ENCODE data around the gene THAP7.
A peak's percentile ranks its signal among the peaks of the same experiment; 100 is the strongest.
"Not testable (repeated sequence)": the region's sequence is repeated elsewhere in the genome, so short reads cannot be mapped to it uniquely, and the experiment has no call there.

Gene THAP7

DNA sequence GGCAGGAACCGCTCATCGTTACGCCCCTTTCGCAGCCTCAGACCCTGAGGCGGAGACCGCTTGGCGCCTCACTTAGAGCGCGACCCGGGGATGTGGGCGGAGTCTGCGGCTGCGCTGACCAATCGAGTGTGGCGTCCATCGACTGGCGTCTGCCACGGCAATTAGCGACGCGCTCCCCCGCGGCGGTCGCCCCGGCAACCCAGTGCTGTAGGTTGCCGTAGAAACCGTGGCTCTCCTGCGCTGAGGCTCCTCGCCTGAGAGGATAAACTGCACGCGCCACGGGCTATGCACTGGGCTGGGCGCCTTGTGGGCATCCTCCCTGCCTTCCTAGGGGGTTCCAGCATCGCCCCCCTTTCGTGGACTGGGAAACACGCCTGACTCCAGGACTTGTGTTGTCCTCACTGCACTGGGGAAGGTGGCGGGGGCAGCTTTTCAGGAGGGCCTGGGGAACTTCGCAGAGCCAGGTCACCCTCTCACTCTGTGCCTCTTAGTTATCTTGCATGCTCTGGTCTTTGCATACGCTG, 12.3 kb upstream of the THAP7 start:
- peak overlapping the region; percentile 79 for H3K9ac ChIP-seq (ENCODE audit: insufficient read length, low read depth)
- H3K4me1 ChIP-seq (ENCODE audit: insufficient read depth, insufficient read length) = peaks cover 6% of the 10 kb centered on the region
- peaks cover 7% of the 10 kb centered on the region for H3K27me3 ChIP-seq (ENCODE audit: insufficient read depth, insufficient read length)
- peak overlapping the region; percentile 62 for H3K4me3 ChIP-seq (ENCODE audit: insufficient read length, low read depth)
- no peak for TF ChIP-seq ZNF274 (IDR thresholded peaks at IDR 0.05; ENCODE audit: low read depth, low read length)
- no peak for TF ChIP-seq YY1 (IDR thresholded peaks at IDR 0.05; ENCODE audit: insufficient read depth, insufficient read length)
- no peak for TF ChIP-seq SUZ12 (IDR thresholded peaks at IDR 0.05; ENCODE audit: extremely low read depth, insufficient read depth, insufficient read length)
- no peaks in the 10 kb centered on the region; the same call in 1 of the 2 replicates for H3K9me3 ChIP-seq (ENCODE audit: insufficient read depth, low read length)
- H3K36me3 ChIP-seq (ENCODE audit: insufficient read depth, insufficient read length, low read length) = no peaks in the 10 kb centered on the region
- DNase-seq (ENCODE audit: low read depth, low spot score) = peak; percentile 89

DNA sequence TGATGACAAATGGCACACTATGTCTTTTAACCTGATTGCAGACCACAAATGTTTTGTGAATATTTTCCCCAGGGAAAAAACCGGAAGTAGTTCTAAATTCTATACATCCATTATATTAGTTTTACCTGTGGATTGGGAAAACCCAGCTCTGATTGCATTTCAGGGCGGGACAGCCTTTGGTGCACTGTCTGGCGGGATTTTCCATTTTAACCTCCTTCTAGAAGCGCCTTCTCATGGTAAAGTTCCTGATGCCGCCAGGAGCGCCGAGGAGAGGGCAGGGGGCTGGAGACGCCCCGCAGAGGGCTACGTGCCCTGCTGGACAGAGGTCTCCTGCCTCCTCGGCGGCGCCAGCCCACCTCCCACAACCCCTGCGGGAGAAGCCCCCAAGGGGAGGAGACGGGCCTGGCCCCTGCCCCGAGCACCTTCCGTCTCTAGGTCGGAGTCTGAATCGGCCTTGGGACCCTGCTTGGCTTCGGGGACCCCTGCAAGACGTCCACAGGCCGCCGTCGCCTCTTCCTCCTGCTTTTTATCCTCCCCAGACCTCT, 11.8 kb upstream of the THAP7 start:
- peaks cover 6% of the 10 kb centered on the region for H3K4me1 ChIP-seq (ENCODE audit: insufficient read depth, insufficient read length)
- peaks cover 7% of the 10 kb centered on the region for H3K27me3 ChIP-seq (ENCODE audit: insufficient read depth, insufficient read length)
- H3K4me3 ChIP-seq (ENCODE audit: insufficient read length, low read depth) = peak overlapping the region; percentile 62
- no peak for DNase-seq (ENCODE audit: low read depth, low spot score)
- peak overlapping the region; percentile 79 for H3K9ac ChIP-seq (ENCODE audit: insufficient read length, low read depth)
- no peaks in the 10 kb centered on the region for H3K36me3 ChIP-seq (ENCODE audit: insufficient read depth, insufficient read length, low read length)
- TF ChIP-seq YY1 (IDR thresholded peaks at IDR 0.05; ENCODE audit: insufficient read depth, insufficient read length) = no peak
- no peak for TF ChIP-seq ZNF274 (IDR thresholded peaks at IDR 0.05; ENCODE audit: low read depth, low read length)
- TF ChIP-seq SUZ12 (IDR thresholded peaks at IDR 0.05; ENCODE audit: extremely low read depth, insufficient read depth, insufficient read length) = no peak
- no peaks in the 10 kb centered on the region for H3K9me3 ChIP-seq (ENCODE audit: insufficient read depth, low read length)

DNA sequence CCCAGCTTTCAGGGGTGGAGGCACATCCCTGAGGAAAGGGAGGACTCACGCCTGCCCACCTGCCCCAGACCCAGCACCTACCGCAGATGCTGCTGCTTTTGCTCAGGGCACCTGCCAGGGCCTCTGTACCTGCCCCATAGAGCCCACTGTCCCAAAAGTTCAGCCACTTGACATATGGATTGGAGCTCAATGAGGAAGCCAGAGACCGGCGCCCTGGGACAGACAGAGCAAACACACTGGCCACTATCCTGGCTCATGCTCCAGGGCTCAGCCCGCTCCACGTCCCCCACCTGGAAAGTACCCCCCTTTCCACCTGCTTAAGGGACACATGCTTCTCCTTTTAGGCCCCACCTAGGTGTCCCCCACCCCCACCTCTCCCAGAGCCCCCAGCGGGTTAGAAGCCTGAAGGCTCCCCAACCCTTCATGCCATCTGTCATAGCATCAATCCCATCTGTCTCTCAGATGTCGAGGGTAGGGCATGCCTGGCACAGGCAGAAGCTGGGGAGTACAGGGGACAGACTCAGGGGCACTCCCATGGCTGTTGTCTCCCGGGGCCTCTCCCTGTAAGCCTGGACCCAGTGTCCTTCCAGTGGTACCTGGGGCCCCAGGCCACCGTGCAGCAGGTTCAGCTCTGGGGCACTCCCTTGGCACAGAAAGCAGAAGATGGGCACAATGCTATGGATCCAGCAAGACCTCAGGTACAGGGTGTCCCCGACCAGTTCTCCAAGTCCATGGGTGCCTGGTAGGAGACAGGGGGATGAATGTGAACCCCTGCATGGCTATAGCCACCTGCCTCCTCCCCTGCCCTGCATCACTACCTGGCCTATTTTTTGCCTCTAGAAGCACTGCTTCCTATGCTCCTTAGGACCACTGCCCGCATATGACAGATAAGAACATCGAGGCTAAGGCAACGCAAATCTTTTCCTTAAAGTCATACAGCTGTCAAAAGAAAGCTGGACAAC, 10.8 kb upstream of the THAP7 start:
- no peak overlapping the region for H3K4me3 ChIP-seq (ENCODE audit: insufficient read length, low read depth)
- no peak overlapping the region for H3K9ac ChIP-seq (ENCODE audit: insufficient read length, low read depth)
- TF ChIP-seq YY1 (IDR thresholded peaks at IDR 0.05; ENCODE audit: insufficient read depth, insufficient read length) (no peak), SUZ12 (IDR thresholded peaks at IDR 0.05; ENCODE audit: extremely low read depth, insufficient read depth, insufficient read length) (no peak), ZNF274 (IDR thresholded peaks at IDR 0.05; ENCODE audit: low read depth, low read length) (no peak)
- H3K9me3 ChIP-seq (ENCODE audit: insufficient read depth, low read length) = no peaks in the 10 kb centered on the region
- peaks cover 7% of the 10 kb centered on the region for H3K27me3 ChIP-seq (ENCODE audit: insufficient read depth, insufficient read length)
- DNase-seq (ENCODE audit: low read depth, low spot score) = no peak
- H3K4me1 ChIP-seq (ENCODE audit: insufficient read depth, insufficient read length) = peaks cover 6% of the 10 kb centered on the region
- H3K36me3 ChIP-seq (ENCODE audit: insufficient read depth, insufficient read length, low read length) = no peaks in the 10 kb centered on the region

DNA sequence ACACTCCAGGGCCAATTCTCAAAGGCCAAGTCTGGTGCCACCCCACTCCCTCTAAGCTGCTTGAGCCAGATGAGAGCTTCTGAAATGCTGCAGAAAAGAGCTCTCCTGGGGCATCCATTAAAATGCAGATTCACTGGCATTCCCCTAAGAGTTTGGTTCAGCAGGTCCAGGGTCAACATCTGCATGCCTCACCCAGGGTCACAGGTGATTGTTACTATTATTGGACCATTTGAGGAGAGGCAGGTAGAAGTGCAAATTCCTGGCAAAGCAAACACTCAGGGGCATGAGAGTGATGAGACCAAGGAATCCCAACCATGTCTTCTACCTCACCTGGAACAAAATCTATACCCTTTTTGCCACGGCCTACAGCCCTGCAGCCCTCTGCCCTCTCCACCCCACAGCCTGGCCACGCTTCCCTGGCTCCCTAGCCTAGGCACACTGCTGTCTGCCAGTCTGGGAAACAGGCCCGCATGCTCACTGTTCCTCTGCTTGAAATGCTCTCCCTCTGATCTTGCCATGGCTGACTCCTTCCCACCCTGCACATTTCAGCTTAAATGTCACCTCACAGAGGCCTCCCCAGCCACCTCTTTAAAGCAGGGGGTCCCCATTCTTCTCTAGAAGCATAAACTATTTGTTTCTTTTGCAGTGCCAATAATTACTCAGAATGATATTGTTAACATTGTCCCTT, 8.7 kb upstream of the THAP7 start:
- no peaks in the 10 kb centered on the region for H3K4me1 ChIP-seq (ENCODE audit: insufficient read depth, insufficient read length)
- no peak overlapping the region for H3K4me3 ChIP-seq (ENCODE audit: insufficient read length, low read depth)
- DNase-seq (ENCODE audit: low read depth, low spot score) = no peak
- H3K36me3 ChIP-seq (ENCODE audit: insufficient read depth, insufficient read length, low read length) = no peaks in the 10 kb centered on the region
- H3K9me3 ChIP-seq (ENCODE audit: insufficient read depth, low read length) = no peaks in the 10 kb centered on the region
- peaks cover 7% of the 10 kb centered on the region for H3K27me3 ChIP-seq (ENCODE audit: insufficient read depth, insufficient read length)
- no peak overlapping the region for H3K9ac ChIP-seq (ENCODE audit: insufficient read length, low read depth)
- no peak for TF ChIP-seq YY1 (IDR thresholded peaks at IDR 0.05; ENCODE audit: insufficient read depth, insufficient read length)
- TF ChIP-seq SUZ12 (IDR thresholded peaks at IDR 0.05; ENCODE audit: extremely low read depth, insufficient read depth, insufficient read length) = no peak
- TF ChIP-seq ZNF274 (IDR thresholded peaks at IDR 0.05; ENCODE audit: low read depth, low read length) = no peak

DNA sequence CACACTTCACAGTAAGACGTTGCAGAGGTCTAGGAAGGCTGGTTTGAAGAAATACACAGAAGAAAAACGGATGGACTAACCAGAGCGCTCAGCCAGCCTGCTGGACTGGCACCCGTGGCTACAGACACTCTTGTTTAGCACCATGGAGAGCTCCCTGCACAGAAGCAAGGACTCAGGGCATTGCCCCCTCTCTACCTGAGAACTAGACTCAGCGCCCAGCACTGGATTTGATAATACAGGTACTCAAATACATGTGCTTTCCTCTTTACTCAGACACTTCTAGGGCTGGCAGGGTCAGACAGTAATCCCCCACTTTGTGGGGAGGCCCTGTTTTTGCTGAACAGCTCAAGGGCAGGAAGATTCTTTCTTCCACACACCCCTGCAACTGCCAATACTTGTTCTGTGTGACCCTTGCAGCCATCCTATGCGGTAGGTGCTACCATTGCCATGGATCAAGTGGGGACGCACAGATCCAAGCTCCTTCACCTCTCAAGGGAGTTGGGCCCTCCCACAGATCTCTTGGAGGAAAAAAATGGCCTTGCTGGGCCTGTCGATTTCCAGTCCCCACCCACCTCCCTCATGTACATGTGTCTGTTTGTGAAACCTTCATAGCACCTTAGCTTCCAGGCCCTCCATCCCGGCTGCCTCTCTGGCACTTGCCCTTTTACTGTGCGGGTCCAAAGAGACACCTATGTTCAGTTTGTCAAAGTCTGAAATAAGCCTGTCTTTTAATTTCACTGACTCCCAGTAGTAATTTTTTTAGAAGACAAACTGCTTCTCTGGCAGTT, 7.9 kb upstream of the THAP7 start:
- Histone ChIP-seq H3K4me3 (ENCODE audit: insufficient read length, low read depth) (no peak overlapping the region), H3K9ac (ENCODE audit: insufficient read length, low read depth) (no peak overlapping the region), H3K27me3 (ENCODE audit: insufficient read depth, insufficient read length) (peaks cover 7% of the 10 kb centered on the region), H3K9me3 (ENCODE audit: insufficient read depth, low read length) (no peaks in the 10 kb centered on the region), H3K4me1 (ENCODE audit: insufficient read depth, insufficient read length) (no peaks in the 10 kb centered on the region), H3K36me3 (ENCODE audit: insufficient read depth, insufficient read length, low read length) (no peaks in the 10 kb centered on the region)
- TF ChIP-seq YY1 (IDR thresholded peaks at IDR 0.05; ENCODE audit: insufficient read depth, insufficient read length) (no peak), ZNF274 (IDR thresholded peaks at IDR 0.05; ENCODE audit: low read depth, low read length) (no peak), SUZ12 (IDR thresholded peaks at IDR 0.05; ENCODE audit: extremely low read depth, insufficient read depth, insufficient read length) (no peak)
- no peak for DNase-seq (ENCODE audit: low read depth, low spot score)

DNA sequence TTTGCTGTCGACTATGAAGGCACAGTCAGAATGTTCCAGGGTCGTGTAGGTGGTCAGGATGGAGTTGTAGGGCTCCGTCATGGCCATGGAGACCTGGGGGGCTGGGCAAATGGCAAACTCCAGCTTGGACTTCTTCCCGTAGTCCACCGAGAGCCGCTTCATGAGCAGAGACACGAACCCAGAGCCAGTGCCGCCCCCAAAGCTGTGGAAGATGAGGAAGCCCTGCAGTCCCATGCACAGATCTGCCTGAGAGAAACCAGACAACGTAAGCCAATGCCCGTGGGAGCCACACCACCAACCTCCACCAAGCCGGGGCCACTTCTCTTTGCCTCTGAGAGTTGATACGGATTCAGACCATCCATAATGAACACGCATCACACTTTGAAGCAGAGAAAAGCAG, 7.3 kb upstream of the THAP7 start:
- not testable (repeated sequence) for H3K36me3 ChIP-seq (ENCODE audit: insufficient read depth, insufficient read length, low read length); H3K27me3 ChIP-seq (ENCODE audit: insufficient read depth, insufficient read length); H3K4me3 ChIP-seq (ENCODE audit: insufficient read length, low read depth); H3K9ac ChIP-seq (ENCODE audit: insufficient read length, low read depth); H3K4me1 ChIP-seq (ENCODE audit: insufficient read depth, insufficient read length); H3K9me3 ChIP-seq (ENCODE audit: insufficient read depth, low read length); DNase-seq (ENCODE audit: low read depth, low spot score)
